Choroid plexus epithelial cell (primary cell): ENCODE results near the gene SEC11C.
A peak's percentile ranks its signal among the peaks of the same experiment; 100 is the strongest.

Source experiments
- DNase-seq: peaks from one replicate; pipeline ENCODE4 v3.0.0-alpha.2; 2010; ENCODE audit warnings: low read depth
- H3K4me3 ChIP-seq: 2 replicates; pipeline ENCODE4 v1.5.1; 2011; ENCODE audit warnings: low read depth, mild to moderate bottlenecking, control low read depth, low read length, moderate library complexity
- TF ChIP-seq, protein P1 (sequence below): conservative IDR thresholded peaks from 2 replicates; pipeline ENCODE4 v1.5.1; 2011; ENCODE audit warnings: low read depth, mild to moderate bottlenecking, control low read depth, inconsistent platforms, low read length, moderate library complexity

Gene SEC11C

DNA sequence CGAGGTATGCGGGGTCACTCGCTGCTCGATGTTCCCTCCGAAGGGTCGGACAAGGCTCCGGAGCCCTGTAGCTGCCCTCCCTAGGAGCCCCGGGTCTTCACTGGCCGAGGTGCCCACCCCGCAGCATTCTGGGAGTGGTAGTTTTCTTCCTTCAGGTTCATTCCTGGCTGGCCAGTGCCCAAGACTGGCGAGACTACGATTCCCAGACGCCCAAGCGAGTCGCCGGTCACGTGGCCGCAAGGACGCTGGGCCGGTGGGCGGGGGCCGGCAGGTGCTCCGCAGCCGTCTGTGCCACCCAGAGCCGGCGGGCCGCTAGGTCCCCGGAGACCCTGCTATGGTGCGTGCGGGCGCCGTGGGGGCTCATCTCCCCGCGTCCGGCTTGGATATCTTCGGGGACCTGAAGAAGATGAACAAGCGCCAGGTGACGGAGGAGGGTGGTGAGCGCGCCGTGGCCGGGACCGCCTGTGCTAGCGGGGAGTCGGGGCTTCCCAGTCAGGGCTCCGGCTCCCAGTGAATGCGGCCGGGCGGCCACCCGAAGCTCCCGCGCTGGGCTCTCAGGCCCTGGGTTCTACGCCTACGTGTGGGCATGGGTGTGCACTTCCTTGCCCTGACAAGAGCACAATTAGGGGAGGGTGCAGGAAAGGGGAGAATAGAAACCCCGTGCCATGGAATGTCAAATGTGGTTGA lies at the start of gene SEC11C:
Gene SEC11C, plus strand, starts transcription at position 270 of the 687 bp plus-strand sequence. Its CDS starts 65 bp downstream, at position 335.
- TF ChIP-seq, protein P1, sequence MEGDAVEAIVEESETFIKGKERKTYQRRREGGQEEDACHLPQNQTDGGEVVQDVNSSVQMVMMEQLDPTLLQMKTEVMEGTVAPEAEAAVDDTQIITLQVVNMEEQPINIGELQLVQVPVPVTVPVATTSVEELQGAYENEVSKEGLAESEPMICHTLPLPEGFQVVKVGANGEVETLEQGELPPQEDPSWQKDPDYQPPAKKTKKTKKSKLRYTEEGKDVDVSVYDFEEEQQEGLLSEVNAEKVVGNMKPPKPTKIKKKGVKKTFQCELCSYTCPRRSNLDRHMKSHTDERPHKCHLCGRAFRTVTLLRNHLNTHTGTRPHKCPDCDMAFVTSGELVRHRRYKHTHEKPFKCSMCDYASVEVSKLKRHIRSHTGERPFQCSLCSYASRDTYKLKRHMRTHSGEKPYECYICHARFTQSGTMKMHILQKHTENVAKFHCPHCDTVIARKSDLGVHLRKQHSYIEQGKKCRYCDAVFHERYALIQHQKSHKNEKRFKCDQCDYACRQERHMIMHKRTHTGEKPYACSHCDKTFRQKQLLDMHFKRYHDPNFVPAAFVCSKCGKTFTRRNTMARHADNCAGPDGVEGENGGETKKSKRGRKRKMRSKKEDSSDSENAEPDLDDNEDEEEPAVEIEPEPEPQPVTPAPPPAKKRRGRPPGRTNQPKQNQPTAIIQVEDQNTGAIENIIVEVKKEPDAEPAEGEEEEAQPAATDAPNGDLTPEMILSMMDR: no peak
- H3K4me3 ChIP-seq: peak within 1 kb of the TSS; percentile 98
- peak; percentile 98 for DNase-seq

DNA sequence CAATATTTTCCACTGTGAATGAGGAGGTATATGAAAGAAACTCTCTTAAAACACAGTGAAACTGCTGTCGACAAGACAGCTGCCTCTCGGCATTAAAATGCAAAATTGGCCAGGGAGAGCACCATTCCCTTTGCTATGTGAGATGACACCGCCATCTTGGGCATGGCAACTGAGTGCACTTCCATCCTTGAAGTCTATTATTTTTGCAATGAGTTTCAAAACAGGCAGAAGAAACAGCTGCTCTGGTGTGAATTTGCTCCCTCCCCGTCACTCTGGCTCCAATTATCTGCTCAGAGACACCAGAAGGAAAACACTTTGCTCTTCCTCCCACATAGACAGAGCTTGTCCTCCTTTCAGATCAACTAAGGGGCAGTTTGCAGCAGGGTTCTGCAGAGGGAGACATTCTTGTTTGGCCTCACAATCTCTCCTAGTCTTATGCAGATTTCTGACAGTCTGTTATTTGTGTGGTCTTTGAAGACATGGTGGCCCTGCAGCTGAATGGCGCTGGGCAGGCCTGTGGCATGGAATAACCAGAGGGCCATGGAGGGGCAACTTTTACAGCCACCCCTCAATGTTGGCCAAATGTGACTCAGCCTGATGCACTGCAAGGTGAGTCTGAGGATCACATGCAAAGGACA lies 48.6 kb upstream of the SEC11C start:
- TF ChIP-seq, protein P1: no peak
- no peak for DNase-seq
- no peak overlapping the region for H3K4me3 ChIP-seq

DNA sequence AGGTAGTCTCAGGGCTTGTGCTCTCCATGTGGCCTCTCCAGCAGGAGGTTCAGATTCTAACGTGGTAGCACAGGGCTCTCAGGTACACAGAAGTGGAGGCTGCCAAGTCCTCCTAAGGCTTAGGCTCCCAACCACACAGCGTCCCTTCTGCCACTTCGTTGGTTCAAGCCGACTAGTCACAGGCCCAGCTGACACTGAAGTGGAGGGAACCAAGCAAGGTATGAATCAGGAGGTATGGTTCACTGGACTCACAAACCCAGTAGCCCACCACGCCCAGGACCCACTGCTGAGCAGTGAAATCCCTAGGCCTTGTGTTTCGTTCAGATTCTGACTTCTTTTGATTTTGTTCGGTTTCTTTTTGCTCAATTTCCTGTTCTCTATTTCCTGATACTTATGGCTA lies 46.0 kb upstream of the SEC11C start:
- no peak for DNase-seq
- H3K4me3 ChIP-seq: no peak overlapping the region
- TF ChIP-seq, protein P1: no peak

DNA sequence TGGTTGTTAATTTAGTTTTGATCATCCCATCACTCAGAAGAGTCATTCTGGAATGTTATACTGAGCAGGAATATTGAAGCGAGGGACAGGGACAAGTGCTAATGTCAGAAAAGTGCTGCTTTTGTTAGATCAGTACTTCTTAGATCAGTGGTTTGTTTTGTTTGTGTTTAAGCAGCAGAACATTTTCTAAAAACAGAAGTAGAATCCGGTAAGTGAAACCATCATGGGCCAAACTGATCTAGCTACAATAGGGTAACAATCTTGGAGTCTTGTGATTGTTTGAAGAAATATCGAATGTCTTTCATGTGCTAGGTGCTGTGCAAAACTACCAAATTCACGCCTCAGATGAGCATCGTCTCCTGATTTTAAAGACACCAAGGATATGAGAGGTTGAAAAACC lies 45.1 kb upstream of the SEC11C start:
- H3K4me3 ChIP-seq: no peak overlapping the region
- no peak for DNase-seq
- TF ChIP-seq, protein P1: no peak

DNA sequence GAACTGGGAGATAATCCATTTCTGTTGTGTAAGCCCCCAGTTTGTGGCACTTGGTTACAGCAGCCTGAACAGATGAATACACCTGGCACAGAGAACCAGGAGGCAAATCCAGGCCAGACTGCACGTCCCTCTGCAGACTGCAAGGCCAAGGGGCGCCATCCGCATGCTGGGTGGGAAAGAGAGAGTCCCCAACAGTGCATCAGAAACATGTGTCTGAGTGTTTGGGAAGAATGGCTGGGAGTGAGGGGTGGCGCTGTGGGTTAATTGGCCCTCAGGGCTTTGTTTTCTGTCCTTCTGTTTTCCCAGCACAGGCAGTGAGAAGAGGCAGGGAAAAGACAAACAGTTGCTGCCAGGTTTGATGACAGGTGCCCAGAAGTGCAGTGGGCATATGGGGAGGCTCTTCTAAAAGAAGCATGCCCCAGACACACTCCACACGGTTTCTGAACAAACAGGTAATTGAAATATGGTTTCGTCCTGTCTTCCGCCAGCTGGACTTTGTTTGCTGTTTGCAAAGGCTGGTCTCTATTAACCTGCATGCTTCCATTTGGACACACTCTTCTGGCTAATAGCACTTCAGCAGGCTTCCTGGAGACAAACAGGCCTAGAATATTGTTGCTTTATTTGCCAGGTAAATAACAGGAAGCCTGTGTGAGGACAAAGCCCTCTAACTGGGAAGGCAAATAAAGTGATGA lies 43.4 kb upstream of the SEC11C start:
- no peak overlapping the region for H3K4me3 ChIP-seq
- TF ChIP-seq, protein P1: no peak
- no peak for DNase-seq

DNA sequence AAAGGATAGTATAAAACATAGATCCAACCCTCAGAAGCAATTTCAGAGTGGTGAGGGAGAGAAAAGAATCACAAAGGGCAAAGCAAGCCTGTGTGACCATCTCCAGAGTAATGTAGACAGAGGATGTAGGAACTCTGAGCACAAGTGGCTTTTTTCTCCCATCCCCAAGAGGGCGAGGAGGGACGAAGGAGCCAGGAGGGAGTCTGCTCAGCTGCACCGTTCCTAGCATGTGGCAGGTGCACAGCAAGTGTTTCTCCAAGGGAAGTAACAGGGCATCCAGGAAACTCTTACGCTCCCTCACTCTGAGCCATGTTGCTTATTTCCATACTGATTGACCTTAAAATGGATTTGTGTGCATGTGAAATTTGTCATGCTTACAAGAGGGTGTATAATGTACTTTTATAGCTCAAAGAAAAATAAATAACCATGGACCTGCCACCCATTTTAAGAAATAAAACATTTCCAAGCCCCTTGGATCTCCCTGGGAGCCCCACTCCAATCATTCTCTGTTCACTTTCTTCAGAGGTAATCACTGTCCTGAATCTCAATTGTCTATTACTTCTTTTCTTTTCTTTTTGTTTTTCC lies 37.8 kb upstream of the SEC11C start:
- TF ChIP-seq, protein P1: no peak

More for the DNA sequence above, 37.8 kb upstream of the SEC11C start:
- no peak overlapping the region for H3K4me3 ChIP-seq
- no peak for DNase-seq
